Measurements from ENCODE around the gene ALPI.

DNA sequence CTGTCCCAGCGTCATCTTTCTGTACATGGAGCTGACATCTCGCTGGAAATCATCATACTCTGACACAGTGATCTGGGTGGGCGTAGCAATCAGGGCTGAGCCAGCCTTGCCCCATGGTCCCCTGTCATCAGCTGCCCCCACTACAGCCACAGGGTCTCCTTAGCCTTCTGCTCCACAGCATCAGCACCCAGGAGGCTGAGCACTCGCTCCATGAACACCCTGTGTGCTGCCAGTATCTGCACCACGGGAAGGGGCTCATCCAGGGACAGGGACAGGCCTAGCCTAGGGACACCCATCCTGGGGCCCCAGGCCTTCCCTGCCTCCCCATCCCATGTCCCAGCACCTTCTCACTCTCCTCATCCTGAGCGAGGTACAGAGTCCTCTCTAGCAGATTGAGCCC lies 37.9 kb upstream of the ALPI start:
- TF ChIP-seq, protein P1, sequence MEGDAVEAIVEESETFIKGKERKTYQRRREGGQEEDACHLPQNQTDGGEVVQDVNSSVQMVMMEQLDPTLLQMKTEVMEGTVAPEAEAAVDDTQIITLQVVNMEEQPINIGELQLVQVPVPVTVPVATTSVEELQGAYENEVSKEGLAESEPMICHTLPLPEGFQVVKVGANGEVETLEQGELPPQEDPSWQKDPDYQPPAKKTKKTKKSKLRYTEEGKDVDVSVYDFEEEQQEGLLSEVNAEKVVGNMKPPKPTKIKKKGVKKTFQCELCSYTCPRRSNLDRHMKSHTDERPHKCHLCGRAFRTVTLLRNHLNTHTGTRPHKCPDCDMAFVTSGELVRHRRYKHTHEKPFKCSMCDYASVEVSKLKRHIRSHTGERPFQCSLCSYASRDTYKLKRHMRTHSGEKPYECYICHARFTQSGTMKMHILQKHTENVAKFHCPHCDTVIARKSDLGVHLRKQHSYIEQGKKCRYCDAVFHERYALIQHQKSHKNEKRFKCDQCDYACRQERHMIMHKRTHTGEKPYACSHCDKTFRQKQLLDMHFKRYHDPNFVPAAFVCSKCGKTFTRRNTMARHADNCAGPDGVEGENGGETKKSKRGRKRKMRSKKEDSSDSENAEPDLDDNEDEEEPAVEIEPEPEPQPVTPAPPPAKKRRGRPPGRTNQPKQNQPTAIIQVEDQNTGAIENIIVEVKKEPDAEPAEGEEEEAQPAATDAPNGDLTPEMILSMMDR (IDR thresholded peaks at IDR 0.05): no peak
- no peak for TF ChIP-seq EP300 (IDR thresholded peaks at IDR 0.05)

Data from esophagus muscularis mucosa (tissue), 3 donors.